ENCODE results near the gene ZNF275. TPM values are rescaled to one million over a fixed set of nuclear protein-coding genes. Genes with fewer than 3 reads are reported as not detected.

Gene ZNF275
- total RNA-seq, 1 experiment from 2014 or later = 5.0 TPM

DNA sequence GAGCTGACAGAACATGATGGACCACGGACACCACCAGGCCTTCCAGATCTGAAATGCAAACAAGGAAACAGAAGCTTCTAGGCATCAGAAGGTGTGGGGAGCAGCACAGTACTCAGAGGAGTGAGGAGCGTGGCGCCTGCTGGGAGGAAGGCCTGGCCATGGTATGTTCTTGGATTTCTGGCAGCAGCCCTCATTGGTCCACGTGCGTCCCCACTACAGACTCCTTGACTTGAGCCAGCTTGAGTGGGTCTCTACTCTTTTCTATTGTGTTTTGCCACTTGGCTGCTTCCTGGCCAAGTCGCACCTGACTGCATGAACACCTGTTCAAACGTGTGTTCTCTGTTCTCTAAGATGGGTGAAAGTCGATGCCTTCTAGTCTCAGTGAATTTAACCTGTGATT lies 18.0 kb downstream of the ZNF275 start:
- POLR2A ChIA-PET = no interaction called here
- H3K4me1 ChIP-seq (ENCODE audit: control insufficient read depth, insufficient read depth, low read length) = no peaks in the 10 kb centered on the region
- H3K27me3 ChIP-seq (ENCODE audit: control insufficient read depth, insufficient read depth, low read length) = no peaks in the 10 kb centered on the region
- intact Hi-C loops (cut with micrococcal nuclease; ENCODE audit: unreplicated experiment) (no loop called here), in situ Hi-C loops (cut with HindIII; ENCODE audit: low pct_unique_long_range_greater_than_20kb, low sequenced_read_pairs) (no loop called here)
- H3K4me3 ChIP-seq (ENCODE audit: low read depth in 2 of 2, low read length in 2 of 2) = no peak overlapping the region
- no TSS peak for BruUV-seq (replicated peaks)
- no peak overlapping the region for H3K27ac ChIP-seq (ENCODE audit: low read length)
- DNase-seq (ENCODE audit: low read depth, low spot score) (no peak), ATAC-seq (no peak)
- TF ChIP-seq TCF7L2 (IDR thresholded peaks at IDR 0.05; ENCODE audit: low read depth, low read length) (no peak), SIN3A (IDR thresholded peaks at IDR 0.05; ENCODE audit: borderline replicate concordance, insufficient read depth, low read depth, low read length) (no peak), POLR2AphosphoS5 (IDR thresholded peaks at IDR 0.05; ENCODE audit: low read depth, low read length) (no peak)
- TF ChIP-seq, protein P1, sequence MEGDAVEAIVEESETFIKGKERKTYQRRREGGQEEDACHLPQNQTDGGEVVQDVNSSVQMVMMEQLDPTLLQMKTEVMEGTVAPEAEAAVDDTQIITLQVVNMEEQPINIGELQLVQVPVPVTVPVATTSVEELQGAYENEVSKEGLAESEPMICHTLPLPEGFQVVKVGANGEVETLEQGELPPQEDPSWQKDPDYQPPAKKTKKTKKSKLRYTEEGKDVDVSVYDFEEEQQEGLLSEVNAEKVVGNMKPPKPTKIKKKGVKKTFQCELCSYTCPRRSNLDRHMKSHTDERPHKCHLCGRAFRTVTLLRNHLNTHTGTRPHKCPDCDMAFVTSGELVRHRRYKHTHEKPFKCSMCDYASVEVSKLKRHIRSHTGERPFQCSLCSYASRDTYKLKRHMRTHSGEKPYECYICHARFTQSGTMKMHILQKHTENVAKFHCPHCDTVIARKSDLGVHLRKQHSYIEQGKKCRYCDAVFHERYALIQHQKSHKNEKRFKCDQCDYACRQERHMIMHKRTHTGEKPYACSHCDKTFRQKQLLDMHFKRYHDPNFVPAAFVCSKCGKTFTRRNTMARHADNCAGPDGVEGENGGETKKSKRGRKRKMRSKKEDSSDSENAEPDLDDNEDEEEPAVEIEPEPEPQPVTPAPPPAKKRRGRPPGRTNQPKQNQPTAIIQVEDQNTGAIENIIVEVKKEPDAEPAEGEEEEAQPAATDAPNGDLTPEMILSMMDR (IDR thresholded peaks at IDR 0.05) = no peak
- TF ChIP-seq, protein P2, sequence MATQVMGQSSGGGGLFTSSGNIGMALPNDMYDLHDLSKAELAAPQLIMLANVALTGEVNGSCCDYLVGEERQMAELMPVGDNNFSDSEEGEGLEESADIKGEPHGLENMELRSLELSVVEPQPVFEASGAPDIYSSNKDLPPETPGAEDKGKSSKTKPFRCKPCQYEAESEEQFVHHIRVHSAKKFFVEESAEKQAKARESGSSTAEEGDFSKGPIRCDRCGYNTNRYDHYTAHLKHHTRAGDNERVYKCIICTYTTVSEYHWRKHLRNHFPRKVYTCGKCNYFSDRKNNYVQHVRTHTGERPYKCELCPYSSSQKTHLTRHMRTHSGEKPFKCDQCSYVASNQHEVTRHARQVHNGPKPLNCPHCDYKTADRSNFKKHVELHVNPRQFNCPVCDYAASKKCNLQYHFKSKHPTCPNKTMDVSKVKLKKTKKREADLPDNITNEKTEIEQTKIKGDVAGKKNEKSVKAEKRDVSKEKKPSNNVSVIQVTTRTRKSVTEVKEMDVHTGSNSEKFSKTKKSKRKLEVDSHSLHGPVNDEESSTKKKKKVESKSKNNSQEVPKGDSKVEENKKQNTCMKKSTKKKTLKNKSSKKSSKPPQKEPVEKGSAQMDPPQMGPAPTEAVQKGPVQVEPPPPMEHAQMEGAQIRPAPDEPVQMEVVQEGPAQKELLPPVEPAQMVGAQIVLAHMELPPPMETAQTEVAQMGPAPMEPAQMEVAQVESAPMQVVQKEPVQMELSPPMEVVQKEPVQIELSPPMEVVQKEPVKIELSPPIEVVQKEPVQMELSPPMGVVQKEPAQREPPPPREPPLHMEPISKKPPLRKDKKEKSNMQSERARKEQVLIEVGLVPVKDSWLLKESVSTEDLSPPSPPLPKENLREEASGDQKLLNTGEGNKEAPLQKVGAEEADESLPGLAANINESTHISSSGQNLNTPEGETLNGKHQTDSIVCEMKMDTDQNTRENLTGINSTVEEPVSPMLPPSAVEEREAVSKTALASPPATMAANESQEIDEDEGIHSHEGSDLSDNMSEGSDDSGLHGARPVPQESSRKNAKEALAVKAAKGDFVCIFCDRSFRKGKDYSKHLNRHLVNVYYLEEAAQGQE (IDR thresholded peaks at IDR 0.05; ENCODE audit: insufficient read depth in 1 of 2, low read depth in 2 of 2, low read length in 1 of 2) = no peak
- no peaks in the 10 kb centered on the region for H3K9me3 ChIP-seq (ENCODE audit: control insufficient read depth, insufficient read depth, low read depth, low read length)
- no peaks in the 10 kb centered on the region for H3K36me3 ChIP-seq (ENCODE audit: control insufficient read depth, insufficient read depth, low read length)
- CTCF ChIA-PET = no interaction called here

DNA sequence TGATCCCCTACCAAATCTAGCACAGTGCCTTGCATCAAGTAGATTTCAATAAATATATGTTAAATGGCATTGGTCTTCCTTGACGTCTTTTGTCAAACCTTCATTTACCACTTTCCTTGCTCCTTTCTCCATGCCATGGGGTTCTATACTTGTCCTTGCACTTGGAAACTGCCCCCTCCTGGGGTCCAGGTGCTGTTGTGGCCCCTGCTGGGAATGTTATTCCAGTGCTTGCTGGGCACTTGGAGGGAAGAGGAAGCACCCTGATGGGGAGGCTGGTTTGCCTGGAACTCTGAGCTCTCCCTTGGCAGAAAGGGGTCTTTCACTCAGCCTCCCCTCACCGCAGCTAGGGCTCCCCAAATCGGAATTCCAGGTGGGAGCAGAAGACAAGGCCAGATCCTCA lies 18.9 kb downstream of the ZNF275 start:
- Histone ChIP-seq H3K4me3 (ENCODE audit: low read depth in 2 of 2, low read length in 2 of 2) (no peak overlapping the region), H3K36me3 (ENCODE audit: control insufficient read depth, insufficient read depth, low read length) (no peaks in the 10 kb centered on the region), H3K27ac (ENCODE audit: low read length) (no peak overlapping the region), H3K9me3 (ENCODE audit: control insufficient read depth, insufficient read depth, low read depth, low read length) (no peaks in the 10 kb centered on the region), H3K4me1 (ENCODE audit: control insufficient read depth, insufficient read depth, low read length) (no peaks in the 10 kb centered on the region), H3K27me3 (ENCODE audit: control insufficient read depth, insufficient read depth, low read length) (no peaks in the 10 kb centered on the region)
- no peak for ATAC-seq
- TF ChIP-seq, protein P2 (IDR thresholded peaks at IDR 0.05; ENCODE audit: insufficient read depth in 1 of 2, low read depth in 2 of 2, low read length in 1 of 2) = no peak
- TF ChIP-seq SIN3A (IDR thresholded peaks at IDR 0.05; ENCODE audit: borderline replicate concordance, insufficient read depth, low read depth, low read length) (no peak), TCF7L2 (IDR thresholded peaks at IDR 0.05; ENCODE audit: low read depth, low read length) (no peak), POLR2AphosphoS5 (IDR thresholded peaks at IDR 0.05; ENCODE audit: low read depth, low read length) (no peak)
- TF ChIP-seq, protein P1 (IDR thresholded peaks at IDR 0.05) = no peak
- no TSS peak for BruUV-seq (replicated peaks)
- intact Hi-C loops (cut with micrococcal nuclease; ENCODE audit: unreplicated experiment) (no loop called here), in situ Hi-C loops (cut with HindIII; ENCODE audit: low pct_unique_long_range_greater_than_20kb, low sequenced_read_pairs) (no loop called here)
- POLR2A ChIA-PET = no interaction called here
- CTCF ChIA-PET = no interaction called here
- no peak for DNase-seq (ENCODE audit: low read depth, low spot score)

Measured in Panc1 (cell line).